ENCODE results near the gene RASSF6.

- TF ChIP-seq POLR2A (IDR thresholded peaks at IDR 0.05) (no peak), CTCF (IDR thresholded peaks at IDR 0.05) (no peak)
Measured at GRCh38 chr4:73577371-73577770, 42.9 kb downstream of the RASSF6 start.

Data from heart left ventricle (tissue), 13 donors.